Neural progenitor cell (in vitro differentiated cells): ENCODE results near the gene MDGA2. TPM values are rescaled to one million over a fixed set of nuclear protein-coding genes. Genes with fewer than 3 reads are reported as not detected.

ENCODE experiments used
- DNase-seq: peaks from one replicate; pipeline ENCODE4 v3.0.0-alpha.2; 2016; ENCODE audit warnings: low spot score
- H2AFZ ChIP-seq: fragments of 200-600 bp; sonication (generic); replicated peaks from 2 replicates; pipeline ENCODE4 v1.6.1; 2016; ENCODE audit warnings: antibody characterized with exemption
- H3F3A ChIP-seq: fragments of 200-600 bp; sonication (generic); 2 replicates; pipeline ENCODE4 v1.6.1; 2016; ENCODE audit warnings: antibody characterized with exemption, low read depth
- H3K27ac ChIP-seq: fragments of 200-600 bp; sonication (generic); 2 replicates; pipeline ENCODE4 v1.5.1; 2016; ENCODE audit warnings: mild to moderate bottlenecking
- H3K27me3 ChIP-seq: fragments of 200-600 bp; sonication (generic); 2 replicates; pipeline ENCODE4 v1.6.1; 2016; ENCODE audit warnings: mild to moderate bottlenecking, moderate library complexity
- H3K36me3 ChIP-seq: fragments of 200-600 bp; sonication (generic); 2 replicates; pipeline ENCODE4 v1.5.1; 2016
- H3K4me1 ChIP-seq: fragments of 200-600 bp; sonication (generic); 2 replicates; pipeline ENCODE4 v1.6.1; 2016; ENCODE audit warnings: mixed run types
- H3K4me2 ChIP-seq: fragments of 200-600 bp; sonication (generic); 2 replicates; pipeline ENCODE4 v1.6.1; 2016
- H3K4me3 ChIP-seq: fragments of 200-600 bp; sonication (generic); 2 replicates; pipeline ENCODE4 v1.5.1; 2016
- H3K79me2 ChIP-seq: fragments of 200-600 bp; sonication (generic); 2 replicates; pipeline ENCODE4 v1.6.1; 2016; ENCODE audit warnings: low read depth
- H3K9ac ChIP-seq: fragments of 200-600 bp; sonication (generic); 2 replicates; pipeline ENCODE4 v1.6.1; 2016
- H3K9me3 ChIP-seq: fragments of 200-600 bp; sonication (generic); 2 replicates; pipeline ENCODE4 v1.5.1; 2016; ENCODE audit warnings: low read depth
- H4K20me1 ChIP-seq: fragments of 200-600 bp; sonication (generic); 2 replicates; pipeline ENCODE4 v1.6.1; 2016; ENCODE audit warnings: low read depth
- H3K27ac Mint-ChIP-seq: 3 replicates; pipeline ENCODE4 v1.8.0; 2021; ENCODE audit warnings: mixed read lengths
- H3K27me3 Mint-ChIP-seq: 2 replicates; pipeline ENCODE4 v1.8.0; 2022; ENCODE audit warnings: low read depth, mild to moderate bottlenecking, inconsistent platforms, moderate library complexity, mixed read lengths; ENCODE audit not compliant: insufficient read depth
- H3K36me3 Mint-ChIP-seq: 3 replicates; pipeline ENCODE4 v1.8.0; 2021; ENCODE audit warnings: mixed read lengths
- H3K4me1 Mint-ChIP-seq: 3 replicates; pipeline ENCODE4 v1.8.0; 2021; ENCODE audit warnings: mixed read lengths
- H3K4me3 Mint-ChIP-seq: 3 replicates; pipeline ENCODE4 v1.8.0; 2021; ENCODE audit warnings: mild to moderate bottlenecking, moderate library complexity, mixed read lengths
- H3K9me3 Mint-ChIP-seq: 3 replicates; pipeline ENCODE4 v1.8.0; 2020; ENCODE audit warnings: mixed read lengths
- EZH2 ChIP-seq: fragments of 200-600 bp; sonication (generic); IDR thresholded peaks from 2 replicates; pipeline ENCODE4 v1.6.1; 2017; ENCODE audit warnings: antibody characterized with exemption, mild to moderate bottlenecking, moderate library complexity
- EZH2phosphoT487 ChIP-seq: fragments of 200-600 bp; sonication (generic); IDR thresholded peaks from 2 replicates; pipeline ENCODE4 v1.6.1; 2017; ENCODE audit warnings: antibody characterized with exemption
- total RNA-seq: library from RNA; depleted of rRNA; stranded (reverse); fragments of >200 nt; gene quantifications from 2 replicates; pipeline ENCODE4 v1.2.3, GENCODE V29; 2015; ENCODE audit warnings: low replicate concordance
- TF ChIP-seq, protein P1 (sequence below): fragments of 200-600 bp; sonication (generic); IDR thresholded peaks from 2 replicates; pipeline ENCODE4 v1.5.1; 2017; ENCODE audit warnings: antibody characterized with exemption, mild to moderate bottlenecking

MDGA2 gene
- total RNA-seq, 1 donor from 2014 or later: 1.0 TPM

DNA sequence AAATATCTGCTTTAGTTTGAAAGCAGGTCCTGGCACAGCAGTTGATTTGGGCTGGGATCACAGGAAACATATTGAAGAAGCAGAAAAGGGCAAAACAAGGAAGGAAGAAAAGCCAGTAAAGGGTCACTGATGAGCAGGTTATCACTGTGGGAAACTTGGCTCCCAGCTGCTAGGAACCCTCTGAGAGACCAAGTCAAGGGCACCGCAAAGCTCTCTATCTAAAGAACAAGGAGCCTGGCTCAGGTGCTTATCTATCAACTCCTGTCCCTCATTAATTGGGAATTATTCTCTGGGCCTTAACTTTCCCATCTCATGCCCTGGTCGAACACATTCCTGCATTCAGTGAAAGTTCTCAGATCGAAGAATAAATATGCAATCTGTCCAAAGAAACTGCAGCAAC, 572.9 kb downstream of the MDGA2 start:
- DNase-seq: no peak
- Histone ChIP-seq H3K27ac (no peak overlapping the region), H3K4me3 (no peak overlapping the region), H3K79me2 (no peaks in the 10 kb centered on the region), H3K36me3 (no peaks in the 10 kb centered on the region), H3K4me2 (no peak overlapping the region), H3K27me3 (no peaks in the 10 kb centered on the region), H4K20me1 (no peaks in the 10 kb centered on the region), H3K9me3 (no peaks in the 10 kb centered on the region), H3F3A (no peaks in the 10 kb centered on the region), H2AFZ (no peak overlapping the region), H3K9ac (no peak overlapping the region), H3K4me1 (no peaks in the 10 kb centered on the region)
- Mint-ChIP-seq H3K27ac (no peak overlapping the region), H3K36me3 (no peaks in the 10 kb centered on the region), H3K9me3 (no peaks in the 10 kb centered on the region), H3K27me3 (no peaks in the 10 kb centered on the region), H3K4me1 (peaks cover 2% of the 10 kb centered on the region), H3K4me3 (no peak overlapping the region)
- TF ChIP-seq EZH2phosphoT487: no peak
- TF ChIP-seq EZH2: no peak
- TF ChIP-seq, protein P1, sequence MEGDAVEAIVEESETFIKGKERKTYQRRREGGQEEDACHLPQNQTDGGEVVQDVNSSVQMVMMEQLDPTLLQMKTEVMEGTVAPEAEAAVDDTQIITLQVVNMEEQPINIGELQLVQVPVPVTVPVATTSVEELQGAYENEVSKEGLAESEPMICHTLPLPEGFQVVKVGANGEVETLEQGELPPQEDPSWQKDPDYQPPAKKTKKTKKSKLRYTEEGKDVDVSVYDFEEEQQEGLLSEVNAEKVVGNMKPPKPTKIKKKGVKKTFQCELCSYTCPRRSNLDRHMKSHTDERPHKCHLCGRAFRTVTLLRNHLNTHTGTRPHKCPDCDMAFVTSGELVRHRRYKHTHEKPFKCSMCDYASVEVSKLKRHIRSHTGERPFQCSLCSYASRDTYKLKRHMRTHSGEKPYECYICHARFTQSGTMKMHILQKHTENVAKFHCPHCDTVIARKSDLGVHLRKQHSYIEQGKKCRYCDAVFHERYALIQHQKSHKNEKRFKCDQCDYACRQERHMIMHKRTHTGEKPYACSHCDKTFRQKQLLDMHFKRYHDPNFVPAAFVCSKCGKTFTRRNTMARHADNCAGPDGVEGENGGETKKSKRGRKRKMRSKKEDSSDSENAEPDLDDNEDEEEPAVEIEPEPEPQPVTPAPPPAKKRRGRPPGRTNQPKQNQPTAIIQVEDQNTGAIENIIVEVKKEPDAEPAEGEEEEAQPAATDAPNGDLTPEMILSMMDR: no peak

DNA sequence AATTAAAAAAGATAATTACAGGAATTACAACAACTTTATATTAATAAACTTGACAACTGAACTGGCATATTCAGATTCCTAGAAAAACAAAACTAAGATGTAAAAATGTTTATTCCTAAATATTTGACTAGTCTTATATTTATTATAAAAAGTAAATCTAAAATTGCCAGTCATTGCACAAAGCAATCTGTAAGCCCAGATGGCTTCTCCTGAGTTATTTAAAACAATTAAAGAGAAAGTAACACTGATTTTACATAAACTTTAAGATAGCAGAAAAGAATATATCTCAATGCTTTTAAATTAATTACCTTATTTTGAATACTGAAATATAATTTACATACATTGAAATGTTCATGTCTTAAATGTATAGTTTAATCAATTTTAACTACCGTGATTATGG, 589.7 kb downstream of the MDGA2 start:
- H3K9me3 ChIP-seq: no peaks in the 10 kb centered on the region
- no peaks in the 10 kb centered on the region for H3K4me1 ChIP-seq
- no peak overlapping the region for H2AFZ ChIP-seq
- no peak overlapping the region for H3K27ac Mint-ChIP-seq
- H3K27ac ChIP-seq: no peak overlapping the region
- H3K27me3 Mint-ChIP-seq: no peaks in the 10 kb centered on the region
- no peak for DNase-seq
- no peaks in the 10 kb centered on the region for H4K20me1 ChIP-seq
- no peak overlapping the region for H3K4me3 Mint-ChIP-seq
- no peaks in the 10 kb centered on the region for H3K9me3 Mint-ChIP-seq
- H3K4me3 ChIP-seq: no peak overlapping the region
- H3K4me2 ChIP-seq: no peak overlapping the region
- no peaks in the 10 kb centered on the region for H3K36me3 Mint-ChIP-seq
- no peak for TF ChIP-seq EZH2
- TF ChIP-seq EZH2phosphoT487: no peak
- TF ChIP-seq, protein P1: no peak
- H3K4me1 Mint-ChIP-seq: no peaks in the 10 kb centered on the region
- no peaks in the 10 kb centered on the region for H3K36me3 ChIP-seq
- H3F3A ChIP-seq: no peaks in the 10 kb centered on the region
- no peak overlapping the region for H3K9ac ChIP-seq
- no peaks in the 10 kb centered on the region for H3K27me3 ChIP-seq
- H3K79me2 ChIP-seq: no peaks in the 10 kb centered on the region

DNA sequence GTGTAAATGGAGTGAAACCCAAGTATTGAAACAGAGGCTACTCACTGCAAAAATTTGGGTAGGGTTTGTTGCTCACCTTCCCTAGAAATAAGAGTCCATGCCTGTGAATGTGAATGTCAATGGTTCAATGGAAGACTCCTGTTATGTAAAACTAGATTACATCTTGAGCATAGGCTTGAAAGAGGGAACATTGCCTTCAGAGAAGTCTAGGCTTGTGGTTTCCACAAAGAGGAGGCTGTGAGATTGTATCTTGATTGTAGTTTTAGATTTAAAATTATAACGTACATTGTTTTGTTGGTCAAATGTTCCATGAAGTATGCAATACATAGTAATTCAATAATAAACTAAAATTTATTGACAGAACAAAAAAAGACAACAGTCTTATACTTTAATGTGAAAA, 610.1 kb downstream of the MDGA2 start:
- no peaks in the 10 kb centered on the region for H3K36me3 ChIP-seq
- no peak overlapping the region for H3K9ac ChIP-seq
- Mint-ChIP-seq H3K36me3 (no peaks in the 10 kb centered on the region), H3K4me3 (no peak overlapping the region), H3K4me1 (no peaks in the 10 kb centered on the region), H3K27ac (no peak overlapping the region), H3K27me3 (no peaks in the 10 kb centered on the region), H3K9me3 (no peaks in the 10 kb centered on the region)
- TF ChIP-seq EZH2phosphoT487 (no peak), EZH2 (no peak)
- TF ChIP-seq, protein P1: no peak
- no peaks in the 10 kb centered on the region for H3K27me3 ChIP-seq
- no peak overlapping the region for H3K4me2 ChIP-seq
- H3K27ac ChIP-seq: no peak overlapping the region
- no peak overlapping the region for H3K4me3 ChIP-seq
- no peaks in the 10 kb centered on the region for H3K4me1 ChIP-seq
- H3K79me2 ChIP-seq: no peaks in the 10 kb centered on the region
- H3K9me3 ChIP-seq: no peaks in the 10 kb centered on the region
- DNase-seq: no peak
- no peaks in the 10 kb centered on the region for H4K20me1 ChIP-seq
- H3F3A ChIP-seq: no peaks in the 10 kb centered on the region
- H2AFZ ChIP-seq: no peak overlapping the region
